GM12892 (cell line): ENCODE measurements around the gene ZNF316.

Experiments used
- POLR2A ChIP-seq: IDR thresholded peaks from 2 replicates; pipeline ENCODE4 v1.6.1; 2011; ENCODE audit warnings: low read depth, low read length, control low read depth
- POLR2AphosphoS5 ChIP-seq: IDR thresholded peaks from 2 replicates; pipeline ENCODE4 v1.6.1; 2011; ENCODE audit warnings: low read depth, low read length, control low read depth
- TAF1 ChIP-seq: IDR thresholded peaks from 2 replicates; pipeline ENCODE4 v1.6.1; 2011; ENCODE audit warnings: low read depth, mild to moderate bottlenecking, control low read depth, low read length, borderline replicate concordance

DNA sequence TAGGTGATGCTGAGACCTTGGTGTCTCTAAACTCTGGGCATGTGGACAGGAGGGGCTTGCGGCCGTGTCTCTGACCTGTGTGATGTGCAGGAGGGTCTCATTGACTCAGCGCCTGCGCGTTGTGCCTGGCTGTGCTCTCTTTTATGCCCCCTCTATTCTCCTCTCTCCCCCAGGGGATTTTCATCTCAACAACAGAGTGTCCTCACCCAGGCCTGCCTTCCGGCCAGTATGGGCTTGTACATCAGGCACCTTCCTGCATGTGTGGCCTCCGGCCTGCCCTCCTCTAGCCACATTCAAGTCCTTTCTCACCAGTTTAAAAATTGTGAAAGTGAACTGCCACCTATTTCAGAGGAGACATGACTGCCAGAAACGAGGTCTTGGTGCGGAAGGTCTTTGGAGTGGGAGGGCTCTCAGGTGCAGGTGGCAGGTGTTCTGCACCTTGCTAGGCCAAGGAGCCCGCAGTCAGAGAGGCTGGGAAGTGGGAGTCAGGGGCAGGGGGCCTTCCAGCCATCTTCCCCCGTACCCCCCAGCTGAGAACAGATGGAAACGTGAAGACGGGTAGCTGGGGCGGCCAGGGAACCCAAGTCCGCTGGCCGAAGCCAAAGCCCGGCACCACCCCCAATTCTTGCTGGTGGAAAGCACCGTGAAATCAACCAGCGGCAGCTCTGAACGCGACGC is 47.8 kb upstream of the ZNF316 start:
- no peak for TF ChIP-seq TAF1
- no peak for TF ChIP-seq POLR2A
- no peak for TF ChIP-seq POLR2AphosphoS5
